ENCODE measurements around the gene NUBP1.

NUBP1 gene

GRCh38 chr16:10791048-10791447 lies 47.4 kb downstream of the NUBP1 start:
- Histone ChIP-seq H3K36me3 (ENCODE audit: insufficient read depth) (no peaks in the 10 kb centered on the region), H3K4me1 (ENCODE audit: low read depth, poor library complexity, severe bottlenecking) (peaks cover 5% of the 10 kb centered on the region), H3K27me3 (ENCODE audit: insufficient read depth, low read depth) (no peaks in the 10 kb centered on the region), H3K27ac (no peak overlapping the region), H3K4me3 (IDR thresholded peaks at IDR 0.05; ENCODE audit: insufficient read depth, low read depth, low read length) (no peak overlapping the region), H3K9ac (no peak overlapping the region), H4K20me1 (ENCODE audit: insufficient read depth) (no peaks in the 10 kb centered on the region), H3K4me2 (no peak overlapping the region), H2AFZ (ENCODE audit: low read depth) (no peak overlapping the region), H3K79me2 (ENCODE audit: insufficient read depth, low read depth) (no peaks in the 10 kb centered on the region)
- no peak for TF ChIP-seq CTCF (conservative IDR thresholded peaks at IDR 0.05; ENCODE audit: low read depth, low read length)

- TF ChIP-seq CTCF (conservative IDR thresholded peaks at IDR 0.05; ENCODE audit: low read depth, low read length) = no peak
- Histone ChIP-seq H4K20me1 (ENCODE audit: insufficient read depth) (no peaks in the 10 kb centered on the region), H3K36me3 (ENCODE audit: insufficient read depth) (no peaks in the 10 kb centered on the region), H3K9ac (no peak overlapping the region), H2AFZ (ENCODE audit: low read depth) (no peak overlapping the region), H3K4me1 (ENCODE audit: low read depth, poor library complexity, severe bottlenecking) (peaks cover 1% of the 10 kb centered on the region), H3K79me2 (ENCODE audit: insufficient read depth, low read depth) (no peaks in the 10 kb centered on the region), H3K27me3 (ENCODE audit: insufficient read depth, low read depth) (no peaks in the 10 kb centered on the region), H3K4me2 (no peak overlapping the region), H3K4me3 (IDR thresholded peaks at IDR 0.05; ENCODE audit: insufficient read depth, low read depth, low read length) (no peak overlapping the region), H3K27ac (no peak overlapping the region)
These were observed 56.1 kb downstream of the NUBP1 start for GRCh38 chr16:10799736-10800135.

- no peak overlapping the region for H3K4me3 ChIP-seq (IDR thresholded peaks at IDR 0.05; ENCODE audit: insufficient read depth, low read depth, low read length)
- TF ChIP-seq CTCF (conservative IDR thresholded peaks at IDR 0.05; ENCODE audit: low read depth, low read length) = no peak
- H3K4me1 ChIP-seq (ENCODE audit: low read depth, poor library complexity, severe bottlenecking) = no peaks in the 10 kb centered on the region
- no peak overlapping the region for H3K27ac ChIP-seq
- no peak overlapping the region for H3K4me2 ChIP-seq
- H2AFZ ChIP-seq (ENCODE audit: low read depth) = no peak overlapping the region
- H4K20me1 ChIP-seq (ENCODE audit: insufficient read depth) = no peaks in the 10 kb centered on the region
- H3K27me3 ChIP-seq (ENCODE audit: insufficient read depth, low read depth) = no peaks in the 10 kb centered on the region
- no peaks in the 10 kb centered on the region for H3K79me2 ChIP-seq (ENCODE audit: insufficient read depth, low read depth)
- no peak overlapping the region for H3K9ac ChIP-seq
- no peaks in the 10 kb centered on the region for H3K36me3 ChIP-seq (ENCODE audit: insufficient read depth)
These were observed 61.7 kb downstream of the NUBP1 start for GRCh38 chr16:10805334-10805733.

GRCh38 chr16:10806698-10807097 lies 63.1 kb downstream of the NUBP1 start:
- Histone ChIP-seq H3K79me2 (ENCODE audit: insufficient read depth, low read depth) (no peaks in the 10 kb centered on the region), H3K27ac (no peak overlapping the region), H2AFZ (ENCODE audit: low read depth) (no peak overlapping the region), H3K4me3 (IDR thresholded peaks at IDR 0.05; ENCODE audit: insufficient read depth, low read depth, low read length) (no peak overlapping the region), H4K20me1 (ENCODE audit: insufficient read depth) (no peaks in the 10 kb centered on the region), H3K4me1 (ENCODE audit: low read depth, poor library complexity, severe bottlenecking) (peaks cover 10% of the 10 kb centered on the region), H3K4me2 (no peak overlapping the region), H3K9ac (no peak overlapping the region), H3K36me3 (ENCODE audit: insufficient read depth) (no peaks in the 10 kb centered on the region), H3K27me3 (ENCODE audit: insufficient read depth, low read depth) (no peaks in the 10 kb centered on the region)
- no peak for TF ChIP-seq CTCF (conservative IDR thresholded peaks at IDR 0.05; ENCODE audit: low read depth, low read length)
